ENCODE measurements around the gene KCNJ5. TPM values are rescaled to one million over a fixed set of nuclear protein-coding genes. Genes with fewer than 3 reads are reported as not detected.

The KCNJ5 gene
- total RNA-seq, 4 donors from 2014 or later = 0.47 to 1.9 TPM; not detected in 2

- 58 to 67% methylated on average over 3 of the region's 3 CpGs for WGBS, 2 donors
- no peak for DNase-seq
- Histone ChIP-seq H3K4me1 (peaks cover 3 to 7% (median 3%) of the 10 kb centered on the region in 3 donors), H3K9me3 (no peaks in the 10 kb centered on the region), H3K4me3 (no peak overlapping the region), H3K27ac (no peak overlapping the region), H3K36me3 (no peaks in the 10 kb centered on the region), H3K27me3 (no peaks in the 10 kb centered on the region)
- TF ChIP-seq CTCF (IDR thresholded peaks at IDR 0.05) (no peak), POLR2A (IDR thresholded peaks at IDR 0.05) (no peak)
- intact Hi-C loops (cut with DNase I) = no loop called here
These were observed 39.9 kb downstream of the KCNJ5 start for GRCh38 chr11:128931066-128931465.

GRCh38 chr11:128931668-128932067 is 40.5 kb downstream of the KCNJ5 start:
- Histone ChIP-seq H3K9me3 (no peaks in the 10 kb centered on the region), H3K27me3 (no peaks in the 10 kb centered on the region), H3K4me3 (no peak overlapping the region), H3K36me3 (no peaks in the 10 kb centered on the region), H3K4me1 (peaks cover 3 to 7% (median 3%) of the 10 kb centered on the region in 3 donors), H3K27ac (no peak overlapping the region)
- no peak for DNase-seq
- TF ChIP-seq CTCF (IDR thresholded peaks at IDR 0.05) (no peak), POLR2A (IDR thresholded peaks at IDR 0.05) (no peak)
- WGBS, 2 donors = 42 to 77% methylated on average over 3 to 6 of the region's 6 CpGs
- intact Hi-C loops (cut with DNase I) = no loop called here

- Histone ChIP-seq H3K4me1 (peaks cover 3 to 27% (median 3%) of the 10 kb centered on the region in 3 donors), H3K9me3 (no peaks in the 10 kb centered on the region), H3K27ac (no peak overlapping the region), H3K4me3 (no peak overlapping the region), H3K27me3 (no peaks in the 10 kb centered on the region), H3K36me3 (peaks cover 0 to 3% (median 0%) of the 10 kb centered on the region in 3 donors)
- no peak for DNase-seq
- intact Hi-C loops (cut with DNase I) = no loop called here
- WGBS, 2 donors = 49 to 62% methylated on average over 5 to 6 of the region's 7 CpGs
- TF ChIP-seq POLR2A (IDR thresholded peaks at IDR 0.05) = no peak
These were observed 42.5 kb downstream of the KCNJ5 start for GRCh38 chr11:128933481-128934178.

- Histone ChIP-seq H3K27me3 (no peaks in the 10 kb centered on the region), H3K27ac (no peak overlapping the region), H3K4me3 (no peak overlapping the region), H3K9me3 (no peaks in the 10 kb centered on the region), H3K36me3 (peaks cover 0 to 3% (median 0%) of the 10 kb centered on the region in 3 donors), H3K4me1 (peaks cover 7 to 33% (median 7%) of the 10 kb centered on the region in 3 donors)
- WGBS, 2 donors = 91 to 100% methylated on average over 1 to 3 of the region's 7 CpGs
- intact Hi-C loops (cut with DNase I) = no loop called here
- no peak for TF ChIP-seq CTCF (IDR thresholded peaks at IDR 0.05)
- no peak for TF ChIP-seq POLR2A (IDR thresholded peaks at IDR 0.05)
- no peak for DNase-seq
These were observed 43.2 kb downstream of the KCNJ5 start for GRCh38 chr11:128934351-128934750.

- 60 to 63% methylated on average over 2 to 8 of the region's 10 CpGs for WGBS, 2 donors
- peaks cover 5 to 33% (median 13%) of the 10 kb centered on the region in 3 donors for H3K4me1 ChIP-seq
- H3K36me3 ChIP-seq = peaks cover 0 to 3% (median 0%) of the 10 kb centered on the region in 3 donors
- TF ChIP-seq POLR2A (IDR thresholded peaks at IDR 0.05) (no peak), CTCF (IDR thresholded peaks at IDR 0.05) (no peak)
- H3K4me3 ChIP-seq = no peak overlapping the region
- no peaks in the 10 kb centered on the region for H3K27me3 ChIP-seq
- intact Hi-C loops (cut with DNase I) = no loop called here
- no peak overlapping the region for H3K27ac ChIP-seq
- no peaks in the 10 kb centered on the region for H3K9me3 ChIP-seq
- no peak for DNase-seq
These were observed 43.8 kb downstream of the KCNJ5 start for GRCh38 chr11:128934926-128935325.
